NCI-H1092 treated with DMSO at 0.1 percent for 48 hours (cell line): Measurements from ENCODE around the gene CD300C.
A peak's percentile ranks its signal among the peaks of the same experiment; 100 is the strongest.
"Not testable (repeated sequence)": the region's sequence is repeated elsewhere in the genome, so short reads cannot be mapped to it uniquely, and the experiment has no call there.

Experiments
- DNase-seq: peaks from one replicate; lab custom pipeline; 2025; lab: John Stamatoyannopoulos, UW

Gene CD300C

DNA sequence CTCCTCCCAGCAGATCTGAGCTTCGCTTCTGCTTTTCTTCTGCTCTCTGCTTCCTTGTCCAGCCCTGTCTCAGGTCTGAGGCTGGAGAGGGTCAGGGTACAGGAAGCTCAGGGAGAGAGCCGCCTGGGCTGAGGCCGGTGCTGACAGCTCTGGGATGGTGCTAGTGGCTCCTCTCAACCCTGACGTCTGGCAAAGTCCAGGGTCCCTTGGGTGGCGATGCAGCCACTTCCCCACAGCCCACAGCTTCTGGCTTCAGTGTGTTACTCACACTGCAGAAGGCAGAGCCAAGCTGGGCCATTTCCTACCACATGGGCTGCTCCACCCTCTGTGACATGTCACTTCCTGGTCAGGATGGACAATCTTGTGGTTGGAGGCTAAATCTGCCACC is at the start of gene CD300C:
CD300C (minus strand) TSS at position 273 of the 388 bp plus-strand sequence. CDS start 333 bp downstream, outside the sequence.
- no peak for DNase-seq

DNA sequence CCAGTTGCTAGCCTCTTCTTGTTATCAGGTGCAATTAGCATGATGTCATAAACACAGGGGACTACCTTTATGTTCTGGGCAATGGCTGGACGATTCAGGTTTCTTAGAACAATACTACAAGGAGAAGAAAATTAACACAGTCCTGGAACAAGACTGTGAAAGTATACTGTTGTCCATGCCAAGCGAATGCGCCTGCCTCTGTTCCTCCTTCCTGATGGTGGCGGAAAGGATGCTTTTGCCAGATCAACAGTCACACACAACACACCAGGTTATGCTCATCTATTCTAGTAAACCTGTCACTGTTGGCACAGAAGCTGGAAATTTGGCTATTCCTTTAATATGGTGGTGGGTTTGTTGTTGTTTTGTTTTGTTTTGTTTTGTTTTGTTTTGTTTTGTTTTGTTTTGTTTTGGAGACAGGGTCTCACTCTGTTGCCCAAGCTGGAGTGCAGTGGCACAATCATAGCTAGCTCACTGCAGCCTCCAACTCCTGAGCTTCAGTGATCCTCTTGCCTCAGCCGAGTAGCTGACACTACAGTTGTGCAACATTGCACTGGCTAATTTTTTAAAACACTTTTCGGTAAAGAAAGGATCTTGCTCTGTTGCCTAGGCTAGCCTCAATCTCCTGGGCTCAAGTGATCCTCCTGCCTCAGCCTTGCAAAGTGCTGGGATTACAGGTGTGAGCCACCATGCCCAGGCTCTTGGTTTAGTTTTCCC is 49.3 kb upstream of the CD300C start:
- no peak for DNase-seq

DNA sequence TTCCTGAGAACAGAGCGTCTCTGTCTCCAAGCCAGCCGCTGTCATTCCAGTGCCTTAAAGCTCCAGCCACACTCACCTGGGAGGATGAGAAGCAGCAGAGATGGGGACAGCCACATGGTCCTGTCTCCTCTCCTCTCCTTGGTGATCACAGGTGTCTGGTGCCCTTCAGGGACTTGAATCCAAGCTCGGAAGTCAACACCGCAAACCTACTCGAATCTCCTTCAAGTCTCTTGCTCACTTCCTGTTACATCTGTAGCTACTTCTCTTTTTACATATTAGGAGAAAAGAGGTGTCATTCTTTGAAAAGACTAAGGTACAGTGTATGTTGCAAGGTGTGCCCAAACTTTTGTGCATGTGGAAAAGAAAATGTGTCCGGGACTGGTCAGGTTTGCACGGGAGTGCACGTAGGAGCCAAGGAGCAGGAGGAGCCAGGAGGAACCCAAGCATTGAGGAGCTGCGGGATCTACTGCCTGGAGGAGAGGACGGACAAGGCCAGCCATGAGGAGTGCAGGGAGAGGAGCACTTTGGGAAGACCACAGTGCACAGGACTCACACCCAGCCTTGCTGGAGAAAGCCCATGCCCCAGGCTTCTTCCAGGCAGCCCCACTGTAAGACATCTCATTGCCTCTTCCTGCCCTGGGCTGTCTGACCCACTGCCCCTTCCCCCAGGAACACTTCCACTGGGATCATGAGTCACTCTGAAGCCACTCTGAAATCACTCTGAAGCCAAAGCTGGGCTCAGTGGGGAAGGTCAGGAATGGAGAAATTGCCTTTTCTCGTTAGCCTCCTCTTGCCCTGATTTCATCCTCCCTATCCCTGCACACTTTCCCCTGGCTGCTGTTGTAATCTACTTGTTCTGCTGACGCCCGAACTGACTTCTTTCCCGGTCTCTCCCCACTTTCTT is 46.4 kb upstream of the CD300C start, which contains the start of gene CD300LD:
CD300LD (minus strand) TSS at position 197 of the 904 bp plus-strand sequence; CDS start at position 116, 81 bp downstream.
- no peak for DNase-seq

DNA sequence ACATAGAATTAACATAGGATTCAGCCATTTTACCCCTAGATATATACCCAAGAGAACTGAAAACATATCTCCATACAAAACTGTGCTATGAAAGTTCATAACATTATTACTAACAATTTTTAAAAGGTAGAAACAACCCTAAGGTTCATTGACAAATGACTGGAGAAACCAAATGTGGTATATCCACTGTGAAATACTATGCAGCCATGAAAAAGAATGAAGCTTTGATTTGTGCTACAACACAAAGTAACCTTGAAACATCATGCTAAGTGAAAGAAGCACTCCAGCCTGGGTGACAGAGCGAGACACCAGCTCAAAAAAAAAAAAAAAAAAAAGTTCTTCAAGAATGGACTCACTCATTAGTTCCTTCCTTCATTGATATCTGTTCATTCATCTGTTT is 45.6 kb upstream of the CD300C start:
- DNase-seq, result no peak

DNA sequence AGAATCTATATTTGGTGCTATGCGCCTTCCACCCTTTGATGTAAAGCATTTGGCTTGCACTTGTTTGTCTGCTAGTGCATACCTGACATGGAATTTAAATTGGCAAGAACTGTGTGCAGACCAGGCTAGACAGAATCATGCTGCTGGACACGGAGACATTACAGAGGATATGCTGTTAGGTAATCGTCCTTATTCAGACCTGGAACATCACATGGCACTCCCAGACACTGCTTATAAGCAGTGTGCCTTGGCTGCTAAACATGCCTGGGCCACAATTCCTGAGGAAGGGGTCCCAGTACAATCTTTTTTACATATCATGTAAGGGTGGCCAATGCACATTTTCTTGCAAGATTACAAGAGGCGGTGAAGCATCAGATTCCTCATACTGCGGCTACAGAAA is 39.8 kb upstream of the CD300C start:
- DNase-seq, result no peak

DNA sequence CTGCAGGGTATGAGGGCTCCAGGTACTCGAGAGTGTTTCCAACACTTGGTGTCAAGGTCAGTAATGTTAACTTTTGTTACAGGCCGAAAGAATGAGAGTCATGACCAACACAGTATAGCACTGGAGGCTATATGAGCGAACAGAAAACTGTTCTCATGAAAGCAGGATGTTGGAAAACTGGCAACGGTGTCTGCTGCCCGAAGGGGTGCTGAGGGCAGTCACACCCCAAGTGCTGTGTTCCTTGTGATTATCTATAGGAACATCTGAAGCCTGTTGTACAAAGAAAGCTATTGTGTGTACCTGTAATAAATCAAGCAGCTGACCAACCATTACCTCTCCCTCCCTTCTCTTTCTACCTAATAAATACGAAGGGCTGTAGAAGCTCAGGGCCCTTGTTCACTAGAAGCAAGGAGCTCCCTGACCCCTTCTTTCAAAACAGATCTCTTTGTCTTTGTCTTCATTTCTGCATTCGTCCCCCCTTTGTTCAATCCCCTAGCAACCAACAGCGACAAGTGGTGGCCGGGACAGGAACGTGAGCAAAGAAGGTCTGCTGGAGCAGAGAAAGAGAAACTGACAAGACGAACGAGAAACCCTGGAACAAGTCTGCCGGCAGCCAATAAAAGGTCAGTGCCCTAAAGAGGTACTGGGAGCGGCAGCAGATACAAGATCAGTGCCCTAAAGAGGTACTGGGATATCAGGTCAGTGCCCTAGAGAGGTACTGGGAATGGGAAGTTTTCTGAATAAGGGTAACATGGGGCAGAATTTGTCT is 38.6 kb upstream of the CD300C start:
- no peak for DNase-seq

DNA sequence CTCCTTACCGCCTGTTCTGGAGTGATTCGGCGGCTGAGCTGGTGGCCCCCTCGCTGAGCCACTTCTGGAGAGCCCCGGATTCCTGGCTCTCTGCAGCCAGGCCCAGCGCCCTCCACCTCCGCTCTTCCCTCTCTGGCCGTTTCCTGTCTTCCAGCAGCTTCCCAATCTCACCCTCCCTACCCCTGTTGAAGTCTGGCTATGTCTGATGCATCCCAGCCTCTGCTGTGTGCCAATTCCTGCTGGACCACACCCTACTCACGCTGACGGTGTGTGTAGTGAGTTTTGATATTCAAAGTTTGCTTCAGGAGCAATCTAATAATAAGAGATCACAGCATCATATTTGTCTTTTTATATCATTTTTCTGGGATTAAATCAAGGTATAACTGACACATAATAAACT is 36.7 kb upstream of the CD300C start:
- DNase-seq, result no peak

DNA sequence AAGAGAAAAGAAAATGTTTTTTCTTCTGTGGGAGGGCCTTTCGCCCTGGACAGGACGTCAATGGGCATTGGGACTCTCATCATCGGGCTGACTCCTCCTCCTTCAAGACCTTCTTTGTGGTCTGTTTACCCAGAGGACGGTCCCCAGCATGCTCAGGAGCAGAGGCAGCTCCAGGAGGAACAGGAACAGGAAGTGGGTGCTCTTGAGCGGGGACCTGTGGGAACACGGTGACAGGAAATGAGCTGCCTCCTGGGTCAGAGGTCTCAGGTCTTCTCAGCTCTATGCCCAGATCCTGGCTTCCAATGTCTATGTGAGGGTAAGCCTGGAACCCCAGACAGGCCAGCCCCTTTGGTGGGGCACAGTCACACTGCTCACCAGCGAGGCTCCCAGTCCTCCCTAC is 34.0 kb upstream of the CD300C start:
- no peak for DNase-seq

DNA sequence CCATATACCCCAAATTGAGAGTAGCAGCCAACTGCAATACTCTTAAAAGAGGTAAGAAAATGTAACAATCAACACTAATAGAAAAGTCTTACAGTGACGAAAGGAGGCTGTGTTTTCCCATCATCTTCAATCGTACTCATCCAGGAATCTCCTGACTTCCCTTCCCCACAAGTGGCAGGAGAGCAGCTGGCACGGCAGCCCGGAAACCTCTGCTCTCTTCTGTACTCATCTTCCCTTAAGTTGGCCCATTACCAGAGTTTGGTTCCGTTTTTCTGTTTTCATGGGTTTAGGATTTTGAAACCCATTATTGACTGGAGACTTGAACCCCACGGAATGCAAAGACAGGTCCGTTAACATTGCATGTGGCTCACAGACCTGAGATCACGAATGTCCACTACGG is 33.1 kb upstream of the CD300C start:
- DNase-seq, result no peak

DNA sequence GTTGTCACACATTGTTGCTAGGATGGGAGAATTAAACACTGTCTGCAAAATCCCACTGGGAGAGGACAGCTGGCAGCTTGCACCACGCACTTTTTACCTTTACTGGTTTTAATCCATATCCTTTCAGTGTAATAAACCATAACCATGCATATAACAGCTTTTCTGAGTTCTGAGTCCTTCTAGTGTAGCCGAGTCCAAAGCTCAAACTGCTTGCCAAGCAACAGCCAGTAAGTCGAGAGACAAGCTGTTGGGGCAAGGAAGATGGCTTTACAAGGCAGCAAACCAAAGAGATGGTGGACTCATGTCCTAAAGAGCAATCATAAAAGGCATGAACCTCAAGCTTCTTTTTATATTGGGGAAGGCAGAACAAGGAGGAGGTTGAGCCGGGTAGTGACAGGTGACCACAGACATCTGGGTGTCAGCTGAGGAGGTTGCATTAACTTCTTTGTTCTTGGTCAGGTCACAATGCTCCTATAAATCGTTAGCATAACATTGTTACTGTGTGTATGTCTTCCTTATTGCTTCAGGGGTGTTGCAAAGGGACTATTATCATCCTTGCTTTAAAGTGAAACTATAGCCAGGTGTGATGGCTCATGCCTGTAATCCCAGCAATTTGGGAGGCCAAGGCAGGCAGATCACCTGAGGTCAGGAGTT is 28.7 kb upstream of the CD300C start:
- no peak for DNase-seq

DNA sequence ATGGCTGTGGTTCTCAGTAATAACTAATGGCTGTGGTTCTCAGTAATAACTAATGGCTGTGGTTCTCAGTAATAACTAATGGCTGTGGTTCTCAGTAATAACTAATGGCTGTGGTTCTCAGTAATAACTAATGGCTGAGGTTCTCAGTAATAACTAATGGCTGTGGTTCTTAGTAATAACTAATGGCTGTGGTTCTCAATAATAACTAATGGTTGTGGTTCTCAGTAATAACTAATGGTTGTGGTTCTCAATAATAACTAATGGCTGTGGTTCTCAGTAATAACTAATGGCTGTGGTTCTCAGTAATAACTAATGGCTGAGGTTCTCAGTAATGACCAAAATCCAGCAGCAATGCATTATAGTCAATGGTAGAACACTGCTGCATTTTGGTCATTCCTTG is 27.7 kb upstream of the CD300C start:
- DNase-seq, result not testable (repeated sequence)

DNA sequence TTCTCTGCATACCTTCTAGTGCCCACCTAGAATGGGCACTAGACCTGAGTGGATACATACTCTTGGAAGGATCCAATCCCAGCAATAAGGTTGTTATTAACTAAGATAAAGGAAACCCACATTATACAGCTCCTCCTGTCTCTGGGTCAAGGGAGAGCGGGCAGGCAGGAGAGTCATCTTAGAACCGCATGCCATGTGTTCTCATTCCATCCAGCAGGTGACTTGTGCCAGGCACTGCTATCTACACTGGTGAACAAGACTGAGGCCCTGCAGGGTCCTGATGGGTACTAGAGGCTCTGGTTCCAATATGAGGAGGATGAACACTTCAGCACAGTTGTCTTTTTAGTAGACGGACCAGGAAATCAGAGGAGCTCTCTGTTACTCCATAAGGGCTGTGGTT is 27.3 kb upstream of the CD300C start:
- no peak for DNase-seq

DNA sequence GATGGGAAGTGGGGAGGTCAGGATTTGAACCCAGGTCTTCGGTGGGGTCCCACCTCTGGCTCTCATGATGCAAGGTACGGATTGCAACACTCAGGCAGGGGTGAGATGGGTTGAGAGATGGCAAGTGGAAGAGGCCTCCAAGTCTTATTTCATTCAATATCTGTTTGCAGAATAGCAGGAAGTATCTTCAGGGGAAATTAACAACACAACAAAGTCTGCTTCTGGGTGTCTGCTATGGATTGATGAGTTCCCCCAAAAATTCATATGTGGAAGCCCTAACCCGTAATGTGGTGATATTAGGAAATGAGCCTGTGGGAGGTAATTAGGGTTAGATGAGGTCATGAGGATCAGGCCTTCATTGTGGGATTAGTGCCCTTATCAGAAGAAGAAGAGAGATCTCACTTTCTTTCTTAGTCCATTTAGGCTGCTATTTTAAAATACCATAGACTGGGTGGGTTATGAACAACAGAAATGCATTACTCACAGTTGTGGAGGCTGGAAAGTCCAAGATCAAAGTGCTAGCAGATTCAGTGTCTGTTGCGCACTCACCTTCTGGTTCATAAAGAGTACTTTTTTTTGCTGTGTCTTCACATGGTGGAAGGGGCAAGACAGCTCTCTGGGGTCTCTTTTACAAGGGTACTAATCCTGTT is 25.8 kb upstream of the CD300C start:
- no peak for DNase-seq

DNA sequence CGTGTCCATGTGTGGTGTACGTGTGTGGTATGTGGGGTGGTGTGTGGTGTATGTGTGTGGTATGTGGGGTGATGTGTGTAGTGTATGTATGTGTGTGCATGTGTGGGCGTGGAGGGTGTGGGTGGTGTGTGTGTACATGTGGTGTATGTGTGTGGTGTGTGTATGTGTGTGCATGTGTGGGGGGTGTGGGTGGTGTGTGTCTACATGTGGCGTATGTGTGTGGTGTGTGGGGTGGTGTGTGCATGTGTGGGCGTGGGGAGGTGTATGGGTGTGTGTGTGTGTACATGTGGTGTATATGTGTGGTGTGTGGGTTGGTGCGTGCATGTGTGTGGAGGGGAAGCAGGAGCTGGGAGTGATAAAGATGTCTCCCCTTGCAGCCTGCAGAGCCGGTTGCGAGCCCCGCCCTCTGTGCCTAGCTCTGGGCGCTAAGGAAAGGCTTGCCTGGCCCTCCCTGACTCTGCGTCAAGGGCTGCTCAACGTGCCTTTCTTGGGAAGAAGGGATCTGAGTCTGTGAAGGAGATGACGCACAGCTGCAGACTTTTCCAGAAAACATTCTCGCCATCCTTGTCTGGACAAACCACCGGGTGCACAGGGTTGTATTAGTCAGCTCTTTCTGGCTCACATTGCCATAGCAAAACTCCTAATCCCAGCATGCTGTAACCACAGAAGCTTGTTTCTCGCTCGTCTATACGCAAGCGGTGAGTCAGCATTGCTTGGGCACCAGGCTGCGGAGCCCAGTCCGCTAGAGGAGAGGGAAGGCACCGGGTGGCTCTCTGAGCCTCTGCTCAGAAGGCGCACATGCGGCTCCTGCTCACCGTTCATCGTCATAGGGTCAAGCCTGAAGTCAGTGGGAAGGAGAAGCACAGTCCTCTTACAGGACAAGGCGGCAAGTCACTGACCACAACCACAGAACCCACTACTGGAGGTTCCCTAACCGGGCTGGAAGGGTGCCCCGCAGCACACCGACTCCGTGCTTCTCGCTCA is 23.4 kb upstream of the CD300C start:
- DNase-seq, result no peak

DNA sequence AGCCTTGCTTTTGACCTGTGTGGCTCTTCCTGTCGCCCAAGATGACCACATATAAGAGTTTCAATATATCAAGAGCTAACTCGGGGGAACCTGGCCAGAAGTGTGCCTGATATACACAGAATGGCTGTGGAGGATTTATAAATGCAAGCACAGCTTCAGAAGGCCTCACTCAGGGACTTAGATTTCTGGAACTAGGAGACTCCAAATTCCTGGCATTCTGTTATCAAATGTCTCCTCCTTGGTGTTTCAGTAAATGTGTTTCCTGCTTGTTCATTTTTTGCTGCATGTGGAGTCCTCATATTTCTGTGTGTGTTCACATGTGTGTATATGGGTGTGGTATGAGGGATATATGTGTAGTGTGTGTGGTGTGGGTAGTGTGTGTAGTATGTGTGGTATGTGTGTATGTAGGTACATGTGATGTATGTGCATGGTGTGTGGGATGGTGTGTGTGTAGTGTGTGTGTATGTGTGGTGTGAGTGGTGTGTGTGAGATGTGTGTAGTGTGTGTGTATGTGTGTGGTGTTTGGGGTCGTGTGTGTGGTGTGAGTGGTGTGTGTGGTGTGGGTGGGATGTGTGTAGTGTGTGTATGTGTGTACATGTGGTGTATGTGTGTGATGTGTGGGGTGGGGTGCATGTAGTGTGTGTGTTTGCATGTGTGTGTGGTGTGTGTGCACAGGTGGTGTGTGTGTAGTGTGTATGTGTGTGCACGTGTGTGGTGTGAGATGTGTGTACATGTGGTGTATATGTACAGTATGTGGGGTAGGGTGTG is 22.4 kb upstream of the CD300C start:
- no peak for DNase-seq

DNA sequence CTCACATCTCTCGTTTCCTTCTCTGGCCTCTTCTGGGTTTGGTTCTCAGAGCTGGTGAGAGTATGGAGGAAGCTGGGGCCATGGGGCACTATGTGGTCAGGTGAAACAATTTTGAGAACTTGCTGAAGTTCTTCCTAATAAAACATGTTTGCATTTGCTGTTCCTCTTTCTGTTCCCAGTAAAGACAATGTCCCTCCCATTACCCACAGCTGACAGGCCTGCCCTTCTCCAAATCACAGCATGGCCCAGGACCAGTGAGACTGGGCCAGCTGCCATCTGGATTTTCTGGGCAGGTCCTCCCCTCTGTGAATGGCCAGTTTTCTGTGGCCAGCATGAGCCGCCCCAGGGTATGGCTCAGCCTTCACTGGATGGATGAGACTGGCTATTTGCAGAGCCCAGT is 21.5 kb upstream of the CD300C start, which contains the start of gene CD300H:
CD300H (minus strand) TSS at position 113 of the 400 bp plus-strand sequence.
- DNase-seq, result no peak

DNA sequence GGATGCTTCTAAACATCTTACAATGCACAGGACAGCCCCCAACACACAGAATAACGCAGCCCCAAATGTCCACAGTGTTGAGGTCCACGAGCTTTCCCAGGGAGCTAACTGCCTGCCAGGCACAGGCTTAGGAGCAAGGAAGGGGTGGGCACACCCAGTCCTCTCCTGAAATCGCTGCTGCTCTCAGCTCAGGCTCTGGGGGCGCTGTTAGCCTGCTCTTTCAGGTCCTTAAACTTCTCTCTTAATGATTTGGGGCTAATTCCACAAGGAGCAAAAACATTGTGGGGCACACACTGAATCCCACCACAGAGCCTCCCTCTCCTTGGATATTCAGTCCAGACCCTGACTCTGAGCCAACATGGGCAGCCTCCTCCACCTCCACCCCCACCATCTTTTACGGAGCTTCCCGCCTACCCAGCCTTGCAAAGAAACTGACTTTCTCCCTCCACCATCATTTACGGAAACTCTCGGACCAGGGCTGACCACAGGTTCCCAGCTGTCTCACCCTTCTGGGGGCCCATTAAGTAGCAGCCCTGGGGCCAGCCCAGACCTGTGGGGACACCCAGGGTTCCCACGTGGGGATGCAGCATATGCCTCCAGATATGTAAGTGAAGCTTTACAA is 20.3 kb upstream of the CD300C start:
- peak; percentile 8 for DNase-seq

DNA sequence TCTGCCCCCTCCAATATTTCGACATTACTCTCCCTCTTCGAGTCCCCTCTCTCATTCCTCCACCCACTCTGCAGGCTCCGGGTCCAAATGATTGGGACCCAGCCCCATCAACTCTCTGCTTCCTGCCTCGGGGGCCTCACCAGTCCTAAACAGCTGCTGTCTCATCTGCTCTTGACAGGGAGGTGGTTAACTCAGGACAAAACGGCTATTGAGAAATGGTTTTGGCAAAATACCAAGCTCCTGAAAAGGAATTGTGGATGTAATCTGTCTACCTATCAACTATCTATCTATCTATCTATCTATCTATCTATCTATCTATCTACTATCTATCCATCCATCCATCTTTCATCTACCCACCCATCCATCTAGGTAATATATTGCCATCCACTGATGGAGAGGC is 19.2 kb upstream of the CD300C start:
- DNase-seq, result no peak

DNA sequence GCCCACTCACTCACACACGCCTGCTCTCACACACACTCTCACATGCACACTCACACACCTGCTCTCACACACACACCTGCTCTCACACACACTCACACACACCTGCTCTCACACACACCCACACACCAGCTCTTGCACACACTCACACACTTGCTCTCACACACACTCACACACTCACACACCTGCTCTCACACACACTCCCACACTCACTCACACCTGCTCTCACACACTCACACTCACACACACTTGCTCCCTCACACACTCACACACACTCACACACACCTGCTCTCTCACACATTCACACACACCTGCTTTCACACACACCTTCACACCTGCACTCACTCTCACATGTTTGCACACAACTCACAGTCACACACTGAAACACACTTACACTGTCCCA is 17.4 kb upstream of the CD300C start:
- DNase-seq, result no peak
